ENCODE results near the gene PLXNA4. TPM values are rescaled to one million over a fixed set of nuclear protein-coding genes. Genes with fewer than 3 reads are reported as not detected.

The PLXNA4 gene
- total RNA-seq, 4 donors from 2014 or later, result 0.49 to 7.1 (median 2.0) TPM

GRCh38 chr7:132430041-132430855 is 146.0 kb downstream of the PLXNA4 start:
- no peak for DNase-seq
- H3K27me3 ChIP-seq, result no peaks in the 10 kb centered on the region
- intact Hi-C loops (cut with DNase I), result no loop called here
- TF ChIP-seq POLR2A (IDR thresholded peaks at IDR 0.05) (no peak), CTCF (IDR thresholded peaks at IDR 0.05) (no peak)
- no peak overlapping the region for H3K4me3 ChIP-seq
- H3K27ac ChIP-seq, result no peak overlapping the region
- 84 to 87% methylated on average over 4 of the region's 4 CpGs for WGBS, 2 donors
- no peaks in the 10 kb centered on the region for H3K36me3 ChIP-seq
- H3K4me1 ChIP-seq, result peaks cover 0 to 5% (median 0%) of the 10 kb centered on the region in 3 donors
- H3K9me3 ChIP-seq, result no peaks in the 10 kb centered on the region

GRCh38 chr7:132429181-132429580 is 147.1 kb downstream of the PLXNA4 start:
- TF ChIP-seq CTCF (IDR thresholded peaks at IDR 0.05) (no peak), POLR2A (IDR thresholded peaks at IDR 0.05) (no peak)
- no peak overlapping the region for H3K4me3 ChIP-seq
- H3K27me3 ChIP-seq, result no peaks in the 10 kb centered on the region
- no peak for DNase-seq
- WGBS, 2 donors, result 76 to 77% methylated on average over 1 of the region's 1 CpG
- H3K4me1 ChIP-seq, result peaks cover 0 to 5% (median 0%) of the 10 kb centered on the region in 3 donors
- no peaks in the 10 kb centered on the region for H3K9me3 ChIP-seq
- intact Hi-C loops (cut with DNase I), result no loop called here
- H3K36me3 ChIP-seq, result no peaks in the 10 kb centered on the region
- H3K27ac ChIP-seq, result no peak overlapping the region

- Histone ChIP-seq H3K4me3 (no peak overlapping the region), H3K27ac (no peak overlapping the region), H3K27me3 (no peaks in the 10 kb centered on the region), H3K4me1 (peaks cover 0 to 5% (median 0%) of the 10 kb centered on the region in 3 donors), H3K9me3 (no peaks in the 10 kb centered on the region), H3K36me3 (no peaks in the 10 kb centered on the region)
- 48 to 59% methylated on average over 9 to 11 of the region's 12 CpGs for WGBS, 2 donors
- TF ChIP-seq CTCF (IDR thresholded peaks at IDR 0.05) (no peak), POLR2A (IDR thresholded peaks at IDR 0.05) (no peak)
- intact Hi-C loops (cut with DNase I), result no loop called here
- no peak for DNase-seq
Measured at GRCh38 chr7:132428247-132428919, 147.9 kb downstream of the PLXNA4 start.

GRCh38 chr7:132425942-132426341 is 150.3 kb downstream of the PLXNA4 start:
- WGBS, 2 donors, result 93% methylated on average over 3 of the region's 4 CpGs; no CpG with 5 or more reads in 1 of the 2 donors
- Histone ChIP-seq H3K9me3 (no peaks in the 10 kb centered on the region), H3K27ac (no peak overlapping the region), H3K4me1 (peaks cover 0 to 14% (median 0%) of the 10 kb centered on the region in 3 donors), H3K4me3 (no peak overlapping the region), H3K27me3 (no peaks in the 10 kb centered on the region), H3K36me3 (no peaks in the 10 kb centered on the region)
- TF ChIP-seq POLR2A (IDR thresholded peaks at IDR 0.05) (no peak), CTCF (IDR thresholded peaks at IDR 0.05) (no peak)
- DNase-seq, result no peak
- intact Hi-C loops (cut with DNase I), result no loop called here
